Measurements from ENCODE around the gene NAA20.

The NAA20 gene

GRCh38 chr20:20073801-20074371 is 56.7 kb downstream of the NAA20 start:
- TF ChIP-seq CTCF (IDR thresholded peaks at IDR 0.05; ENCODE audit: borderline replicate concordance, insufficient read depth, low read depth, low read length): no peak

GRCh38 chr20:20075032-20075431 is 57.9 kb downstream of the NAA20 start:
- H3K4me3 ChIP-seq (ENCODE audit: low read depth, low read length): no peak overlapping the region
- no peak for TF ChIP-seq CTCF (IDR thresholded peaks at IDR 0.05; ENCODE audit: borderline replicate concordance, insufficient read depth, low read depth, low read length)

More at GRCh38 chr20:20073801-20074371, 56.7 kb downstream of the NAA20 start:
- H3K4me3 ChIP-seq (ENCODE audit: low read depth, low read length): no peak overlapping the region

- H3K4me3 ChIP-seq (ENCODE audit: low read depth, low read length): no peak overlapping the region
- no peak for TF ChIP-seq CTCF (IDR thresholded peaks at IDR 0.05; ENCODE audit: borderline replicate concordance, insufficient read depth, low read depth, low read length)
Observed at GRCh38 chr20:20076297-20077065, 59.3 kb downstream of the NAA20 start.

- no peak for TF ChIP-seq CTCF (IDR thresholded peaks at IDR 0.05; ENCODE audit: borderline replicate concordance, insufficient read depth, low read depth, low read length)
- H3K4me3 ChIP-seq (ENCODE audit: low read depth, low read length): no peak overlapping the region
Observed at GRCh38 chr20:20078041-20078440, 60.9 kb downstream of the NAA20 start.

- TF ChIP-seq CTCF (IDR thresholded peaks at IDR 0.05; ENCODE audit: borderline replicate concordance, insufficient read depth, low read depth, low read length): no peak
- no peak overlapping the region for H3K4me3 ChIP-seq (ENCODE audit: low read depth, low read length)
Observed at GRCh38 chr20:20079102-20079784, 62.1 kb downstream of the NAA20 start.
